Calu3 (cell line): ENCODE results near the gene ATXN10. TPM values are rescaled to one million over a fixed set of nuclear protein-coding genes. Genes with fewer than 3 reads are reported as not detected.
"Not testable (repeated sequence)": the region's sequence is repeated elsewhere in the genome, so short reads cannot be mapped to it uniquely, and the experiment has no call there.

Experiments used
- BruUV-seq: library from RNA; stranded (reverse); fragments of 400-500 nt; replicated peaks from 2 replicates; lab custom pipeline; 2021; lab: Mats Ljungman, UMichigan
- CTCF ChIA-PET: fragments of 300-600 bp; sonication (Branson Sonifier 250); formaldehyde crosslinking; loops from one replicate; lab custom pipeline; 2022; ENCODE audit warnings: antibody characterized with exemption; lab: Charles Lee
- DNase-seq: peaks from one replicate; pipeline ENCODE4 v3.0.0; 2022
- H3K27ac Mint-ChIP-seq: one replicate; pipeline ENCODE4 v1.8.0; 2022; ENCODE audit warnings: mixed read lengths; ENCODE audit not compliant: unreplicated experiment
- H3K27me3 Mint-ChIP-seq: one replicate; pipeline ENCODE4 v1.8.0; 2022; ENCODE audit warnings: mixed read lengths; ENCODE audit not compliant: unreplicated experiment
- H3K36me3 Mint-ChIP-seq: one replicate; pipeline ENCODE4 v1.8.0; 2022; ENCODE audit warnings: mild to moderate bottlenecking, moderate library complexity, mixed read lengths; ENCODE audit not compliant: insufficient read depth, unreplicated experiment
- H3K4me1 Mint-ChIP-seq: one replicate; pipeline ENCODE4 v1.8.0; 2022; ENCODE audit warnings: mild to moderate bottlenecking, low read depth, mixed read lengths; ENCODE audit not compliant: unreplicated experiment
- H3K4me3 Mint-ChIP-seq: one replicate; pipeline ENCODE4 v1.8.0; 2022; ENCODE audit warnings: mild to moderate bottlenecking, low read depth, moderate library complexity, mixed read lengths; ENCODE audit not compliant: unreplicated experiment
- H3K9me3 Mint-ChIP-seq: one replicate; pipeline ENCODE4 v1.8.0; 2022; ENCODE audit warnings: low read depth, mixed read lengths; ENCODE audit not compliant: unreplicated experiment
- CTCF ChIP-seq: fragments of 200-600 bp; IDR thresholded peaks from one replicate; pipeline ENCODE4 v1.8.0; 2022; ENCODE audit warnings: antibody characterized with exemption; ENCODE audit not compliant: unreplicated experiment
- intact Hi-C: fragments of 100-400 bp; cut with micrococcal nuclease; formaldehyde crosslinking; loops from one replicate; pipeline ENCODE4 v1.10.0; 2022; ENCODE audit not compliant: unreplicated experiment
- total RNA-seq: library from RNA; stranded (reverse); gene quantifications from 2 replicates; pipeline ENCODE4 v1.2.3, GENCODE V29; 2022

The ATXN10 gene
- total RNA-seq, 1 experiment from 2014 or later = 263 TPM

- DNase-seq = no peak
- CTCF ChIA-PET = interaction anchor here (0.6 to 1.4 kb wide), 3 partner anchors 9 to 437 kb away, joined by 3 read pairs; no protein-coding TSS in a partner anchor
- Mint-ChIP-seq H3K27ac (no peak overlapping the region), H3K36me3 (peaks cover 13% of the 10 kb centered on the region), H3K4me1 (peaks cover 27% of the 10 kb centered on the region), H3K27me3 (no peaks in the 10 kb centered on the region), H3K9me3 (no peaks in the 10 kb centered on the region), H3K4me3 (no peak overlapping the region)
- no peak for TF ChIP-seq CTCF
- intact Hi-C loops = no loop called here
- BruUV-seq = no TSS peak
Measured at GRCh38 chr22:45678961-45679912, 7.6 kb downstream of the ATXN10 start.

GRCh38 chr22:45680932-45681700 lies 9.5 kb downstream of the ATXN10 start:
- CTCF ChIA-PET = interaction anchor here (0.6 to 1.6 kb wide), 3 partner anchors 12 to 296 kb away, joined by 3 read pairs; partner anchors contain the start of gene WNT7B
- no peak for DNase-seq
- intact Hi-C loops = no loop called here

GRCh38 chr22:45682064-45682463 lies 10.4 kb downstream of the ATXN10 start:
- intact Hi-C loops = no loop called here
- H3K27ac Mint-ChIP-seq = no peak overlapping the region
- H3K9me3 Mint-ChIP-seq = no peaks in the 10 kb centered on the region
- DNase-seq = no peak
- no peak for TF ChIP-seq CTCF
- CTCF ChIA-PET = interaction anchor here (0.5 to 1.6 kb wide), 3 partner anchors 13 to 103 kb away, joined by 3 read pairs; no protein-coding TSS in a partner anchor
- H3K27me3 Mint-ChIP-seq = no peaks in the 10 kb centered on the region
- H3K4me1 Mint-ChIP-seq = peaks cover 32% of the 10 kb centered on the region
- H3K4me3 Mint-ChIP-seq = no peak overlapping the region
- BruUV-seq = no TSS peak
- peaks cover under 1% of the 10 kb centered on the region for H3K36me3 Mint-ChIP-seq

More at GRCh38 chr22:45680932-45681700, 9.5 kb downstream of the ATXN10 start:
- BruUV-seq = no TSS peak
- Mint-ChIP-seq H3K9me3 (no peaks in the 10 kb centered on the region), H3K4me1 (peaks cover 23% of the 10 kb centered on the region), H3K27ac (no peak overlapping the region), H3K36me3 (peaks cover 9% of the 10 kb centered on the region), H3K27me3 (no peaks in the 10 kb centered on the region), H3K4me3 (no peak overlapping the region)
- TF ChIP-seq CTCF = no peak

- H3K4me1 Mint-ChIP-seq = peaks cover 32% of the 10 kb centered on the region
- H3K9me3 Mint-ChIP-seq, intact Hi-C loops, DNase-seq, H3K36me3 Mint-ChIP-seq, H3K27ac Mint-ChIP-seq, H3K27me3 Mint-ChIP-seq, BruUV-seq, H3K4me3 Mint-ChIP-seq: not testable (repeated sequence)
- CTCF ChIA-PET = interaction anchor here (1.6 kb wide), 1 partner anchor 102 kb away, joined by 3 read pairs; no protein-coding TSS in a partner anchor
Measured at GRCh38 chr22:45682773-45683172, 11.1 kb downstream of the ATXN10 start.
